Ammon's horn (tissue), 1 donor: ENCODE data around the gene KDM4C.

ENCODE experiments used
- DNase-seq: peaks from one replicate; pipeline ENCODE4 v3.0.0-alpha.2; 2016; ENCODE audit warnings: low spot score

Gene KDM4C

GRCh38 chr9:6904371-6904770 lies 146.6 kb downstream of the KDM4C start:
- no peak for DNase-seq

GRCh38 chr9:6905850-6906375 lies 148.1 kb downstream of the KDM4C start:
- no peak for DNase-seq

- no peak for DNase-seq
These were observed 150.1 kb downstream of the KDM4C start for GRCh38 chr9:6907772-6908381.

- no peak for DNase-seq
These were observed 151.4 kb downstream of the KDM4C start for GRCh38 chr9:6909181-6909580.

DNA sequence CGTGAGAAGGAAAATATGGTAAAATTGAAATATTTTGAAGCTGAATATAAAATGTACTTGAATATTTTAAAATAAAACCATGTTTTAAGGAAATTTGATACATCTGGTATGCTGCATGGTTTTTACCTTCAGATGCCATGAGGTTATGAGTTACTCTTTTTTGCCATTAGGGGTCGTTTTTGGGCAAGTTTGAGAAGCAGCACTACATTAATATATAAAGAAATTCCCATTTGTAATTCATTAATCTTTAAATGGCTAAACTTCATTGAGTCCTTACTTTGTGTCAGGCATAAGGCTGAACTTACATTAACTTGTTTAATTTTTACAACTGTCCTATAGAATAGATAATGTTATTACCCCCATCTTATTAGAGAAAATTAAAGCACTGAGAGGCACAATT lies 152.3 kb downstream of the KDM4C start:
- DNase-seq = no peak

DNA sequence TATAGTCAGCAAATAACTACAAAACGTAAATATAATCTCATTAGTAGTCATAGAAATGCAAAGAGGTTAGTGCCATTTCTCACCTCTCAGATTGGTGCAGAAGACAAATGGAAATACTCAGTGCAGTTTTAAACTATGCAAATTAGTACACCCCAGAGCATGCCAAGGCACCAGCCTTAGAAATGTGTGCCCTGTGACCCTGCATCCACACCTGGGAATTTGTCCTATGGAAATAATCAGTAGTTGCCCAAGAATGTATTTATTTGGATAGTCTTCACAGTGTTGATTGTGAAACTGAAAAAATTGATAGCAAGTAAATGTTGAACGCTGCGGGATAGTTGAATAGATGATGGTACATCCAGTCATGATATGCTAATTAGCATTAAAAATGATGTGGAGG lies 152.7 kb downstream of the KDM4C start:
- no peak for DNase-seq

GRCh38 chr9:6911901-6912638 lies 154.3 kb downstream of the KDM4C start:
- no peak for DNase-seq

GRCh38 chr9:6915635-6916034 lies 157.9 kb downstream of the KDM4C start:
- no peak for DNase-seq

GRCh38 chr9:6917162-6917561 lies 159.4 kb downstream of the KDM4C start:
- no peak for DNase-seq

GRCh38 chr9:6920041-6920440 lies 162.3 kb downstream of the KDM4C start:
- DNase-seq = no peak

DNA sequence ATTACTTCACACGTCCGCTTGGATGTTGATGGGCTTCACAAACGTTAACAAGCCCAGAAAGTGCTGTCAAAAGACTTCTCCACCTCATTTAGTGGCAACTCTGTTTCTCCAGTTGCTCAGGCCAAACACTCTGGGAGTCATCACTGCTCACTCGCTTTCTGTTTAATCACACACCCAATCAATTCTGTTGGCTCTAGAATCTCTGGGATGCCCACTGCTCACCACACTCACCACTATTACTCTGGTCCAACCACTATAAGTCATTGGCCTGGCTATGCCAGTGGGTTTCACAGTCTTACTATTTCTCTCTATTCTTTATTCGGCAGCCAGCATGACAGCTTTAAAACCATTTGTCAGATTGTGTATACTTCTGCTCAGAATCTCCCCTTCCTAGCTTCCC lies 163.5 kb downstream of the KDM4C start:
- DNase-seq = no peak

- DNase-seq = no peak
These were observed 164.4 kb downstream of the KDM4C start for GRCh38 chr9:6922124-6922676.

GRCh38 chr9:6922680-6923079 lies 164.9 kb downstream of the KDM4C start:
- DNase-seq = no peak

- DNase-seq = no peak
These were observed 165.3 kb downstream of the KDM4C start for GRCh38 chr9:6923086-6923485.

DNA sequence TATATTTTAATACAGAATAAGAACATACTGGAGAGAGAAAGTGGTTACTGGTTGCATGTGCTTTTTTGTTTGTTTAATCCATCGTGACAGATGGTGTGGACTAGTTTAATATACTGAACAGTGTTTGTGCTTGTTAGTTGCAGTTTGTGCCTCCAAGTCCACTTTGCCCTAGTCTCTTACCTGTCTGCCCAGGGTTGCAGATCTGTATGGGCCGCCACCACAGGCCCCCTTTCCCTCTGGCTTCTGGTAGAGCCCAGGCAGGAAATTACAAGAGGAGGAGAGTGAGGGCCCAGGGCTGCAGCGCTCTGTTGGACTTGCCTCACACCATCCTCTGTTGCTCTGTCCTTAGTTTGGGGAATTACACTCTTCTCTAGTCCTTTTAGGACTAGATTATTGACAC lies 166.4 kb downstream of the KDM4C start:
- no peak for DNase-seq

DNA sequence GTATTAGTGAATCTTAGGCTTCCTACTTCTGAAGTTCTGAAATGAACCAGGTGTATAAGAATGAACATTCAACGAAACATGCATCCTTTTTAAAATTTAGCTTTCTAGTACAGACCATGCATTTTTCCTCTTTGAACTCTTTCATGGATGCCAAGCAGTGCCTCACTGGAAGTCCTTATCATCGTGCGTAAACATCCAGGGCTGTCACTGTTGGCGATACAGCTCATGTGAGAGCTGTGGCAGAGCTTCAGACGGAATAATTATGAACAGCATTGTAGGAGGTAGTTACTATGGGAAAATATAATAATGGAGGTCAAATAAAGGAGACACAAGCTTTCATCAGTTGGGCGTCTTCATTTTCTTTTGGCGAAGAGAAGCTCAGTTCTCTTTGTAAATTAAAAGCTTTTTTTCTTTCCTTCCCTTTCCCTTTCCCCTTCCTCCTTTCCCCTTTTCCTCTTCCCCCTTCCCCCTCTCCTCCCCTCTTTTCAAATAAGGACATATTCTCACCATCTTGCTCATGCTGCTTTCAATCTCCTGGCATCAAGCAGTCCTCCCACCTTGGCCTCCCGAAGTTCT lies 167.3 kb downstream of the KDM4C start:
- peak; percentile 75 for DNase-seq

DNA sequence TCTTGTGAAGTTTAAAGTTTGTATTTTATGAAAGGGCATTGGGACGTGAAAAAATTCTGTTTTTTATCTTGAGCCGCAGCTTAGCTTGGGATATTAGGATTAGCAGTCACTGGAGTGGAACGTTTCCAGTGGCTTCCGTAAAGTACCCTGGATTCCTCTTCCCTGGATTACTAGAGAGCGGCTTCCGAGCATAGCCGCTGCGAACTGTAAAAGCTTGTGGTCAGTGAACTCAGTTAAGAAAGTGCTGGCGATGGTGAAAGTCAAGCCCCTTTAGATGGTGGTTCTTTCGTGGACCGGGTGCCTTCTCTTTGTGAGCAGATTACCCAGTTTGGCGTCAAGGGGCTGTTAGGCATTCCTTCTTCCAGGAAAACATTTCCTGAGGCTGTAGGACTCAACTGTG lies 168.1 kb downstream of the KDM4C start:
- DNase-seq = no peak

DNA sequence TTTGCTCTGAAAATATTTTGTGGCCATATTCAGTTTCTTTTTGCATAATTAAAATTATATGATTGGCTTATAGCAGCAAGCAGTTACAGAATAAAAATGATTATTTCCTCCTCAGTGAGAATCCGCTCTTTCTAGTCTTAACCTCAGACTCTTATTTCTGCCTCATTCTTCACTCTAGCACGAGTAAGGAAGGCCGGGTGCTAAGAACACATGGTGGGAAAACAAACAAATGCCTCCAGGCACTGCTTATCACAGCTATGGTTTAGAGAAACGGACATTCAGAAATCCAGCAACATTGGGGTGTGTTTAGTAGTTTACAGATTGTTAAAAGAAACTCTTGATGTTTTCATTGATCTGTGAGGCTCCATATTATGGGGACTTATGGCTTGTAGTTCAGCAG lies 168.7 kb downstream of the KDM4C start:
- DNase-seq = no peak

- DNase-seq = no peak
These were observed 170.1 kb downstream of the KDM4C start for GRCh38 chr9:6927838-6928237.

GRCh38 chr9:6928863-6929262 lies 171.1 kb downstream of the KDM4C start:
- no peak for DNase-seq

- no peak for DNase-seq
These were observed 171.9 kb downstream of the KDM4C start for GRCh38 chr9:6929441-6930215.

DNA sequence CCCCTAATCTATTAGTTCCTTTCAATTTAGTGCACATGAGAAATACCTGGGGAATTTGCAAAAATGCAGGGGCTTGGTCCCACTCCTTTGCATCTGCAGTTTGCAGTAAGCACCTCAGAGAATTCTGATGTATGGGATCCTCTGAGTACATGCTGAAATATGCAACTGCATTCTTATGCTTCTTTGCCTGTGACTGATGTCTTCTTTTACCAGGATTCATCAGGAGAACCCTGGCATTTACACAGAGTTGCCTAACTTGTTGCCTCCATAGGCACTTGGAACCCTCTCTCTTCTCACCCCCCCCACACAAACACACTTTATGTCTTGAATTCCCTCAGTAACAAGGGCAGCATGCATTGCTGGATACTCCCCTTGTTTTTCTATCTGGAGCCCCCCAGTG lies 173.1 kb downstream of the KDM4C start:
- DNase-seq = no peak
